NCI-H1436 (cell line): ENCODE results near the gene KIAA0232.
A peak's percentile ranks its signal among the peaks of the same experiment; 100 is the strongest.
"Not testable (repeated sequence)": the region's sequence is repeated elsewhere in the genome, so short reads cannot be mapped to it uniquely, and the experiment has no call there.

Experiments used
- DNase-seq: peaks from one replicate; lab custom pipeline; 2025; lab: John Stamatoyannopoulos, UW

The KIAA0232 gene

DNA sequence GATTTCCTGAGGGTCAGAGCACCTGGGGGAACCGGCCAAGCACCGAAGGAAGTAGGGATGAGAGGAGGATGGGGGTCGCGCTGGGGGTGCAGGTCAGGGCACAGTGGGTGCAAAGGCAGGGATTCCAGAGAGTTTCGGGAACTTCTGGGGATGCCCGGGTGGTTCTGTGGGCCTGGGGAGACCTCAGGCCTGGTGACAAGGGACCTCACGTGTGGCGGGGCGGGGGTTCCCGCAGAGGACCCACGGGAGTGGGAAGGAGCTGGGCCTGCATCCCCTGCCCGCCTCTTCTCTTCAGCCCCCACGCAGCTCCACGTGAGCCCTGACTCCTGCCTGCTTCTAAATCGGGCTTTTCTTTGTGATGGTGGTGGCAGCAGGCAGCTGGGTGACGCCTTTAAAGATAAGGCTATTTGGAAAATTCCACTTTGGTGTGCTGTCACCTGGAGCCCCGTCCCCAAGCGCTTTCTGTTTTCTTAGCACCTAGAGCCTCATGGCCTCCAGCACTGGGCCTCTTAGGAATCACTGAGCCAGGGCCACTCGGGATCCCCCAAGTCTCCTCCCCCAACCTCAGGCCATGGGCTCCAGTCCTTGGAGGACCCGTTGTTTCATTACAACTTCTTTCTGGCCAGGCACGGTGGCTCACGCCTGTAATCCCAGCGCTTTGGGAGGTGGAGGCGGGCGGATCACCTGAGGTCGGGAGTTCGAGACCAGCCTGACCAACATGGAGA lies 120.0 kb downstream of the KIAA0232 start:
- DNase-seq, result no peak

DNA sequence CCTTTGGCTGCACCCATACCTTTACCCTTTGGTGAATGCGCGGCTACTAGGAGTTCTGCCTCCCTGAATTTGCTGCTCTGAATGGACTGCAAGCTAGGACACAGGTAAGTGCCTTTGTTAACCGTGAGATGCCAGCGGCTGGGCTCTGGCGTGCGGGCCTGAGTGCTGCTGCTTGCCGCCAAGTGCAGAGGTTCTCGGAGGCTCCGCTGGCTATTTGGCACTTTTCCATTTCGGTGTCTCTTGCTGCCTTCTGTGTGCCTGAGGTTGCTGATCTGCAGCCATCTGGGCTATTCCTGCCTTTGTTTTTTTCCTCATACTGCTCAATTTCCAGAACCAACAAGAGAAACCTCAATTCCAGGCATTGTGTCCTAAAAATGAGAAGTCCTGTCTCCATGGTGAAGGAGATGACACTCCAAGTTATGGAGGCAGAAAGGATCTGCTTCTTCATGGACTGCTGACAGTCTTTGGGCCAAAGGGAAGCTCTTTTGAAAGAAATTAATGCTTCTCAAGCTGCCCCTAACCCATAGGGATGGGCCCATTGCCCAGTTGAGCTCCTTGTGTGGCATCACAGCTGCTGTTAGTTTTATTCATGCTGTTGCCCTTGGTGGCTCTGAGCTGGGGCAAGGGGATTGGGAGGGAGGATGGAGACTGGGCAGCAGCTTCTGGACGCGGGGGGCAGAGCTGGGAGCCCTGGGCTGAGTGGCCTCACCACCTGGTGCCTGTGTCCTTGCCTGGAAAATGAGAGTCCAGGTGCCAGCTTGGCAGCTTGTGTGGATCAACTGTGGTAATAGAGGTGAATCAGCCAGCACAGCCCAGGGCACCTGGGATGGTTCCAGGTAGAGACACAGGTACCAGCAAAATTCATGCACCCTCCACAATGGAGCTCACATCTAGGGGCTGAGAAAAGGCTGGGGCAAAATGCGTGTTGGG lies 123.3 kb downstream of the KIAA0232 start:
- DNase-seq, result no peak

- DNase-seq, result not testable (repeated sequence)
Measured at GRCh38 chr4:6906486-6906885, 124.0 kb downstream of the KIAA0232 start.

GRCh38 chr4:6907658-6908191 lies 125.2 kb downstream of the KIAA0232 start:
- no peak for DNase-seq

DNA sequence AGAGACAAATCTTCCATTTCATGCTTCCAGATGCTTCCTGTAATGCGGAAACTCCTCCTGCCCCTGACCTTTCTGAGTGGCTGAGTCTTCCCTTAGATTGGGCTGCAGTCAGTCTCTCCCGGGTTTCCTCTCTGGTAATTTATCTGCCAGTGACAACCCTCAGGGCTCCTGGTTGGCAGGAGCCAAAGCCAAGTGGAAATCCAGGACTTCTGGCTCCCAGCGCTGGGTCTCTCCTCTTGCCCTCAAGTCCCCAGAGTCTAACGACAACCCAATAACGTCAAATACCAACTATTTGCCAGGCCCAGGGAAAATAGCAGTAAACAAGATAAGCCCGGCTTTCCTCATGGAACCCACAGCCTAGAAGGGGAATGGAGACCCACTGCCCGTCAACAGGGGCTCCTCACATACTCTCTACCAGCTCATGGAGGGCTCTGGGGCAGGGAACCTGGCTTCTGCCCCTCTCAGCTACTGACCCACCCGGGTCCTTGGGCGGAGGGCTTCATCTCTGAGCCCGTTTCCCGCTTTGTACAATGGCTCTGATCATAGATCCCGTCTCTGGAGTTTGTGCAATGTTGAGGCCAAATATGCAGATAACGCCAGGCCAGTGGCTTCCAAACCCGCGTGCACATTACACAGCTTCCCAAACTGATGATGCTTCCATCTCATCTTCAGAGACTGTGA lies 126.0 kb downstream of the KIAA0232 start:
- DNase-seq, result no peak

GRCh38 chr4:6909113-6909969 lies 126.8 kb downstream of the KIAA0232 start, which contains the start of gene TBC1D14:
TBC1D14 (plus strand) TSS chr4:6909826; CDS start chr4:6923390, 13,564 bp downstream.
- peak; percentile 43 for DNase-seq

DNA sequence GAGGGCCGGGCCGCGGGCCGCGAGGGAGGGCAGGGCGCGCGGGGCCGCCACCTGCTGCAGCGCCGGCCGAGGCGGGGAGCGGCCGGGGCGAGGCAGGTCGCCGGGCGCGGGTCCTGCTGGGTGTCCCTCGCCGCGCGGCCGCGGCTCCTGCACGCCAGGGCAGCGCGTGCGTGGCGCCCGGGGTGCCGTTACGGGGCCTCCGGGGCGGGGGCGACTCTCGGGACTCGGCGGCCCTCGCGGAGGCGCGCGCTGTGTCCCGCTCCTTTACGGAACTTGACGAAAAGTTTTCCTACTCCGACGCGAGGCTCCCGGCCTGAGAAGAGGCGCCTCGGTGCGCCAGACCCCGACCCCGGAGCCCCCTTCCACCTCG lies 127.4 kb downstream of the KIAA0232 start:
- no peak for DNase-seq

GRCh38 chr4:6910340-6910959 lies 127.9 kb downstream of the KIAA0232 start:
- no peak for DNase-seq

DNA sequence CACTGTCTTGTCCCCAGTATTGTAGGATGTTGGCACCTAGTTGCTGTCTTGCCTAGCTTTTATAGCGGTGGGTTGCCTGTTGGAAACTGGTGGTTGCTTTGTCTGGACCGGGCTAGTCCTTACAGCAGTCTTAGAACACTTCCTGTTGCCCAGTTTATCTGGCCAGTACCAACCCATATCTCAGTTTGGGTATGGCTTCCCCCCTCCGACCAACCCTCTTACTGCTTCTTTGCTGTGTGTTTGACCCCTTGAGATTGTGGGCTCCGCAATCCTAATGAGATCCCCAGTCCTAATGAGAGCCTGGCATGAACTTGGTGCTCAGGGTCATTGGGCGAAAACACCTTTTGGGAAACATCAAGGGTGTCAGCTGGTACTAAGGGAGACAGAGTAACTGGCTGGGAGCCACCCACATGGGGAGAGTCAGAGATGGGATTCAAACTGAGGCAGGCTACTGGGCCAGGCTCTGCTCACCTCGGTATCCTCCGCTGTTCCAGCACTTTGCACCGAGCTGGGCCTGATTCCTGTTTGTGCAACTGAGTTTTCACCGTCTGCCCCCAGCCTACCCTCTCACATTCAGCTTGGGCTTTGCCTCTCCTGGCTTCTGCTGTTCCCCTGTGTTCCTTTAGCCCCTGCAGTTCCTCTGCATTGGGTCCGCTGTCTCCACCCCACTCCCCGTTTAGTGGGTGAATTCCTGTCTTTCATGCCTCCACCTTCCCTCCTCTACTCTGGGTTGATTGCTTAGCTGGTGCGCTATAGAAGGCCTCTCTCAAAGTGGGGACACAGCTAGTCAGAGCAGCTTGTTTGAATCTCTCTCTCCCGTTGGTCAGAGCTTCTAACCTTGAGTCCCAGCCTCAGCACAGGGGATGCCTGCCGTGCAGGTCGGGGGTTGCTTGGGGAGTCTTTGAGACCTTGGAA lies 128.7 kb downstream of the KIAA0232 start:
- DNase-seq, result no peak

DNA sequence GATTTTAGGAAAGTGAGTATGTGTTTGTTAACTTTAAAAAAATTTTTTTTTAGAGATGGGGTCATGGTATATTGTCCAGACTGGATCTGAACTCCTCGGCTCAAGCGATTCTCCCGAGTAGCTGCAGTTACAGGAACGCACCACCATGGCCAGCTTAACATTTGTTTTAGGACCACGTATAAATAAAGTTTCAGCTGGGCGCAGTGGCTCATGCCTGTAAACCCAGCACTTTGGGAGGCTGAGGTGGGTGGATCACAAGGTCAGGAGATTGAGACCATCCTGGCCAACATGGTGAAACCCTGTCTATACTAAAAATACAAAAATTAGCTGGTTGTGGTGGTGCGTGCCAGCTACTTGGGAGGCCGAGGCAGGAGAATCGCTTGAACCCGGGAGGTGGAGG lies 129.4 kb downstream of the KIAA0232 start:
- not testable (repeated sequence) for DNase-seq

DNA sequence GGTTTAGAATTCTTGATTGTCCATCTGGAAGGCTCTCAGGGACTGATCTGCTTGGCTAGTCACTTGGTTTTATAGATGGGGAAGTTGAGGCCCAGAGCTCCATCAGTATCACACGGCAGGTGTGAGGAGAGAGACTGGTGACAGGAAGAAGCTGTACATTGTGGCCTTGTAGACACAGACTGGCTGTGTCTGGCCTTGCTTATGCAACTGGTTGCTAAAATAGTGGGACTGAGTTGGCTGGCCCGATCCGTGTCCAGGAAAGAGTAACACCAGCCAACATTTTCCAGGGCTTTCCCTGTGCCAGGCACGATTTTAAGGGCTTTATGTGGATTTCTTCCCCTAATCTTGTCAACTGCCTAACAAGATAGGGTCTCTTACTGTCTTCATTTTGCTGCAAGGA lies 129.9 kb downstream of the KIAA0232 start:
- no peak for DNase-seq

GRCh38 chr4:6913350-6913905 lies 130.9 kb downstream of the KIAA0232 start:
- DNase-seq, result no peak

DNA sequence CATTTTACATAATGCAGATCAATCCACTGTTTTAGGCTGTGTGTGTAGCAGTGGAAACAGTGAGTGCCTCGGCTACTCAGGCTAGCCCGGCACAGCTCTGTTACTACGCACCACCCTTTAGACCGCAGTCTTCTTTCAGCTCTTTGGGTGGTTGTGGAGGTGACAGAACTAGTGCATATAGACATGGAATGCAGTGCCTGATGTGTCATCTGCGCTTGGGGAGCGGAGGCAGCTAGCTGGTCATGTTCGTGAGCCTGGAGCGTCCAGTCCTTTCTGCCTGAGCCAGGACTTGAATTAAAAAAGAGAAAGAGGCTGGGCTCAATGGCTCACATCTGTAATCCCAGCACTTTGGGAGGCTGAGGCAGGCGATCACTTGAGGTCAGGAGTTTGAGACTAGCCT lies 131.9 kb downstream of the KIAA0232 start:
- DNase-seq, result no peak

GRCh38 chr4:6915041-6916005 lies 132.8 kb downstream of the KIAA0232 start:
- no peak for DNase-seq

DNA sequence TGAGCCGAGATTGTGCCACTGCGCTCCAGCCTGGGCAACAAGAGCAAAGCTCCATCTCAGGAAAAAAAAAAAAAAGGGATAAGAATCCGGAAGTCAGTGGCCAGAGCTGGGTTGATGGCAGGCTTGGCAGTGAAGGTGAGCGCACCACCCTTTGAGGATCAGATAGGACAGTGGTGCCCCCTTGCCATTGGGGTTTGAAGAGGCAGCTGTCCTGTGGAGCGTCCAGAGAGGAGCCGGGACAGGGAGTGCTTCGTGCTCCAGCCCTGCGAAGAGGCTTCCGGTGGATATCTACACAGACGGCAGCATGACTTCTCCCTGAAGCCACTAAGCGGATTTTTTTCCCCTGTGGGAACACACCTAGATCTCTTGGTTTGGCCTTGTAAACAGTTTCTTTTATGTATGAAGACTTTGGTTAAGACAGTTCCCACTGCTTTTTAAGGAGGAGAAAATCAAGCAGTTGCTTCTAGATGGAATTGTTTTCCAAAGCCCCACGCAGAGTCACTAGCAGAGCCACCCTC lies 133.6 kb downstream of the KIAA0232 start:
- DNase-seq, result no peak

DNA sequence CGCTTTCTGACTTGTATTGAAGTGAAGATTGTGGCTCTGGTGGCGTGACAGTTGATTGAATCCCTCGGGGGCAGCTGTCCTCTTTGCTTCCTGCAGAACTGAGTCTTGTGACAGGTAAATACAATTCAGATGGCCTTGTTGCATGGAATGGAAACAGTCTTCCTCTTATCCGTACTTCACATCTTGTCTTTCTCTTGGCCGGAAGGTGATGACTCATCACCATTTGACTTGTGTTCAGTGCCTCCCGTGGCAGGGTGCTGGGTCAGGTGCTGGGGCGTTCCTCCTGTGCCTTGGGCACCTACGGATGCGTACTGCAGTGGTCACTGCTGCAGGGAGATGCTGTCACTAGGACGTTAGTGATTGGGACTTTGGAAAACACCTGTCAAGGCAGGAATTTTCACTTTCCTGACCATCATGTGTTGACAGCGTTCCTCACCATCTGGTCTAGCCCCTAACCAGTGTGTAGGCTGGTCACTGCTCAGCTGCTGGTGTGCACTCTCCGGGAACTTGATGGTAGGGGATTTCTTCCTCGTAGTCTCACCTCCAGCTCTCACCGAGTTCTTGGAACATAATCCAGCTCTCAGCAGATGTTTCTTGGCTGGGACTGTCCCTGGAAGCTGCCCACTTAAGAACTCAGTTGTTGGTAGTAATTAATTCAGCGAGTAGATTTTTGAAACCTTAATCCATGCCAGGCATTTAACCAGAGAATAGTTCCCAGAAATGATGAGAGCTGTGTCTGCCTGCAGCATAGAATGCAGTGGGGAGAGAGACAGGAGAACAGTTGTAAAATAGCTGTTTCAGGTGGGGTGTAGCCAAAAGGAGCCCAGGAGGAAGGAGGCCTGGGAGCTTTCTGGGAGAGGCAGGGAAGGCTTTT lies 134.3 kb downstream of the KIAA0232 start:
- no peak for DNase-seq
